ENCODE data around the gene PIM3.

Gene PIM3

DNA sequence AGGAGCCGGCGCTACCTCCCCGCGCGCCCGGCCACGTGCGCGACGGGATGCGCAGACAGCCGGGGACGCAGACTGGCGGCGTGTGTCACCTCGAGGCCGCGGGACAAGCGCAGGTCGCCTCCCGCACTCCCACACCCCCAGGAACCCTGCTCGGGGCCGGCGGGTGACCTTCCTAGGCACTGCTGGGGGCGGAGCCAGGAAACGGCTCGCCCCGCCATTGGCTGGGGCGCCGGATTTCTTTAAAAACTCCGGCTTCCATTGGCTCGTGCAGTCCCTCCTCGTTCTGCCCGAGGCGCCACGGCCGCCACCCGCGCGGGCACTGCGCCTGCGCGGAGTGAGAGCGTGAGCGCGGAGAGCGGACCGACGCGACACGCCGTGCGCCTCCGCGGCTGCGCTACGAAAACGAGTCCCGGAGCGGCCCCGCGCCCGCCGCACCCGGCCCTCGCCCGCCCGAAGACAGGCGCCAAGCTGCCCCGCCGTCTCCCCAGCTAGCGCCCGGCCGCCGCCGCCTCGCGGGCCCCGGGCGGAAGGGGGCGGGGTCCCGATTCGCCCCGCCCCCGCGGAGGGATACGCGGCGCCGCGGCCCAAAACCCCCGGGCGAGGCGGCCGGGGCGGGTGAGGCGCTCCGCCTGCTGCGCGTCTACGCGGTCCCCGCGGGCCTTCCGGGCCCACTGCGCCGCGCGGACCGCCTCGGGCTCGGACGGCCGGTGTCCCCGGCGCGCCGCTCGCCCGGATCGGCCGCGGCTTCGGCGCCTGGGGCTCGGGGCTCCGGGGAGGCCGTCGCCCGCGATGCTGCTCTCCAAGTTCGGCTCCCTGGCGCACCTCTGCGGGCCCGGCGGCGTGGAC is at the start of gene PIM3:
Gene PIM3 (plus strand): TSS at position 614 of the 846 bp plus-strand sequence. CDS start 176 bp downstream, at position 790.
- DNase-seq = peak; percentile 98

DNA sequence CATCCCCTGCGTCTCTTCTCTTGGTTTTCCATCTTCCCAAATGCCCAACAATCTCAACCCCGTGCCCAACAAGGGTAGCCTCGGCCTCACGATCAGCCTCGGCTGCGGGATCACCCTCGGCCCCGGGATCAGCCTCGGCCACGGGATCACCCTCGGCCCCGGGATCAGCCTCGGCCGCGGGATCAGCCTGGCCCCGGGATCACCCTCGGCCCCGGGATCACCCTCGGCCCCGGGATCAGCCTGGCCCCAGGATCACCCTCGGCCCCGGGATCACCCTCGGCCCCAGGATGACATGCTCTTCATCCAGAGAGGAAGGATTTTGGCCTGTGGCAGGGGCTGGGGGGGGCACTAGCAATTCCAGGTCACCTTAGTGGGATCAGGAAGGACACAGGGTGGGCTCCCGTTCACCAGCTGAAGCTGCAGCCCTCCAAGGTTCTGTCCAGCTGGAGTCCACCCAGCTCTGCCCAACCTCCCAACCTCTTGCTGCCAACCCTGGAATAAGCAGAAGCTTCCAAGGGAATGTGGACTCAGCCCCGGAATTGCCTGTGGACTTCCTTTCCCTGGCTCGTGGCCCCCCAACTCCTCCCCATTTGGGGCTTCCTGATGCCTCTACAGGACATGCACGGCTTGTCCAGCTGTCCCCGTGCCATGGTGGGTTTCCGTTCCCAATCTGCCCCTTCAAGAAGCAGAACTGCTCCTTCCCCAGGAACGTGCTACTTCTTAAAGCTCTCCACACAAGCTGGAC is 48.5 kb upstream of the PIM3 start:
- no peak for DNase-seq

DNA sequence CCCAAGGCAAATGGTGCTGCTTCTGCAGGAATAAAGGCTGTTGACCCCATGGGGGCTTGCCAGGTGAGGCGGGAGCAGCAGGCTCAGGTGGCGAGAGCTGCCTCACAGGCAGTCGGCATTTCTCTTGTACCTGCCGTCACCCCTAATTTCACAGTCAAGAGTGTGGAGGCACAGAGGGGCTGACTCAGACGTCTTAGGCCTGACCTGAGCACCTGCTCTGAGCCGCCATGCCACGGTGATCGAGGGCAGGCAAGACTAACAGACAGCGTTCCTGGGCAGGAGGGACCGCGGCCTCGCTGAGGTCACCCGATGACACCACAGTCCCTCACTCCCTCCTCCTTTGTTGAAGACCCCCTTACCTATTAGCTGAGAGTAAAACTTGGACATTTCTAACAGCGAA is 47.5 kb upstream of the PIM3 start:
- DNase-seq = no peak

- no peak for DNase-seq
Observed at GRCh38 chr22:49913446-49913845, 47.1 kb upstream of the PIM3 start.

- no peak for DNase-seq
Observed at GRCh38 chr22:49914256-49914655, 46.3 kb upstream of the PIM3 start.

GRCh38 chr22:49915610-49916009 is 45.0 kb upstream of the PIM3 start:
- DNase-seq = no peak

- no peak for DNase-seq
Observed at GRCh38 chr22:49916831-49917230, 43.7 kb upstream of the PIM3 start.

- peak; percentile 99 for DNase-seq
Observed at GRCh38 chr22:49917974-49918910, 42.3 kb upstream of the PIM3 start, which contains the start of the genes ALG12 and CRELD2. ALG12 (minus strand) TSS chr22:49918438; CDS start chr22:49913765, 4,673 bp downstream. CRELD2 (plus strand) TSS chr22:49918634; CDS start chr22:49918770, 136 bp downstream.

DNA sequence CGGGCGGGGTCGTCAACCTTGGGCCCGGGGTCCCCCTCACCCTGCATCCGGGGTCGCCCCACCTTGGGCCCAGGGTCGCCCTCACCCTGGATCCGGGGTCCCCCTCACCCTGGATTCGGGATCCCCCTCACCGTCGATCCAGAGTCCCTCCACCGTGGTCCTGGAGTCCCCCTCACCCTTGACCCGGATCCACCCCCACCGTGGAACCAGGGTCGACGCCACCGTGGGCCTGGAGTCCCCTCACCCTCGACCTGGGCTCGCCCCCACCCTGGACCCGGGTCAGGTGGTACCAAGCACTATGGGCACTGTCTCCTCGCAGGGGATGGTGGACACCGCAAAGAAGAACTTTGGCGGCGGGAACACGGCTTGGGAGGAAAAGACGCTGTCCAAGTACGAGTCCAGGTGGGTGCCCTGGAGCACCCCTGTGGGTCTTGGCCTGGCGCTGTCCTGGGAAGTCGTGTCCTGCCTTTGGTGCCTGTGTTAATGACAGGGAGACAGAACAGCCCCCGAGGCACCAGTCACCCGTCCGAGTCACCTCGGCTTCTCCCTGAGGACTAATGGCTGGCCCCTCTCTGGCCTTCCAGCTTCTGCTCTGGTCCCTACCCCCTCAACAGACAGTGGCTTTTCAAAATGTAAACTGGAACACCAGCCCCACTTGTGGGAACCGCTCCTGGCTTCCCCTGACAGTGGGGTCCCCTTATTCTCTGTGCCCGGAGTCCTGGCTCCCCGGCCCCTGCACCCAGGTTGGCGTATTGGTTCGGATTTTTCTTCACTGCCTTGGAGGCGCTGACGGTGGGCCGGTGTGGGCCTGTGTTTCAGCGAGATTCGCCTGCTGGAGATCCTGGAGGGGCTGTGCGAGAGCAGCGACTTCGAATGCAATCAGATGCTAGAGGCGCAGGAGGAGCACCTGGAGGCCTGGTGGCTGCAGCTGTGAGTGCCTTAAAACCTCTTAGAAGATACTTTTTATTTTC is 41.4 kb upstream of the PIM3 start:
- DNase-seq = no peak

- no peak for DNase-seq
Observed at GRCh38 chr22:49920859-49921258, 39.7 kb upstream of the PIM3 start.

DNA sequence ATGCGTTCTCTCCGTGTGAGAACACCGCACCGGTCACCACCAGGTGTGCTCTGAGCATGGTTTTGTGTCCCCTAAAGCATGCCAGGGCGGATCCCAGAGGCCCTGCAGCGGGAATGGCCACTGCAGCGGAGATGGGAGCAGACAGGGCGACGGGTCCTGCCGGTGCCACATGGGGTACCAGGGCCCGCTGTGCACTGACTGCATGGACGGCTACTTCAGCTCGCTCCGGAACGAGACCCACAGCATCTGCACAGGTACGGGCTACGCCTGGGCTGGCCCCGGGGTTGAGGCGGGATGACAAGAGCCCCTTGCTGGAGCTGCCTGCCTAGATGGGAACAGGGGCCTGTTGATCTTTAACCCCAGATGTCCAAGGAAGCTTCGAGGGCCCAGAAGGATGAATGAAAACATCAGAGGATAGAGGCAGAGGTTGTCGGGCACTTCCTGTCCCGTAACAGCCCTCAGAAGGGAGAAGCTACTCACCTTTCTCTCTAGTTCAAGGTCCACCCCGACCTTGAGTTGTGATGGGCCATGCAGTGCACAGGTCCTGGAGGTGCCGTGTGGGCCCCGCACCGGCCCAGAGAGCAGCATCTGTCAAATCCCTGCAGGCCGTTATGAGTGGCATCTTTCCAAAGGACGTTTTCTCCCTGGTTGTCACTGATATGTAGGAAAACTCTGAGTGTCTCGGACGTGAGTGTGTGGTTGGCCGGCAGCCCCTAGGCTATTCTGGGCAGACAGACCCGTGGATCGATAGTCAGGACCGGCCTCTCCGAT is 38.9 kb upstream of the PIM3 start:
- DNase-seq = no peak

DNA sequence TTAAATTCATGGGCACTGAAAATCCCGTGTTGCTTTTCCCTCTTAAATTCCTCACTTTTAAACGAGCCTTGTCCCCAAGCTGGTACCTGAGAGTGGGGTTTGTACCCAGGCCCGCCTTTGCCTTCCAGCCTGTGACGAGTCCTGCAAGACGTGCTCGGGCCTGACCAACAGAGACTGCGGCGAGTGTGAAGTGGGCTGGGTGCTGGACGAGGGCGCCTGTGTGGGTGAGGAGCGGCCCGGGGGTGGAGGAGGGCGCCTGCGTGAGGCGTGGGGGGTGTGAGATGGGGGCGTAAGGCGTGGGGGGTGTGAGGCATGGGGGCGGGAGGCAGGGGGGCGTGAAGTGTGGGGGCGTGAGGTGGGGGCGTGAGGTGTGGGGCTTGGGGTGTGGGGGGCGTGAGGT is 38.1 kb upstream of the PIM3 start:
- DNase-seq = no peak

- no peak for DNase-seq
Observed at GRCh38 chr22:49922926-49923325, 37.6 kb upstream of the PIM3 start.

GRCh38 chr22:49923445-49923844 is 37.1 kb upstream of the PIM3 start:
- no peak for DNase-seq

- no peak for DNase-seq
Observed at GRCh38 chr22:49924113-49924833, 36.3 kb upstream of the PIM3 start.

- peak; percentile 77 for DNase-seq
Observed at GRCh38 chr22:49925525-49926128, 34.9 kb upstream of the PIM3 start.

DNA sequence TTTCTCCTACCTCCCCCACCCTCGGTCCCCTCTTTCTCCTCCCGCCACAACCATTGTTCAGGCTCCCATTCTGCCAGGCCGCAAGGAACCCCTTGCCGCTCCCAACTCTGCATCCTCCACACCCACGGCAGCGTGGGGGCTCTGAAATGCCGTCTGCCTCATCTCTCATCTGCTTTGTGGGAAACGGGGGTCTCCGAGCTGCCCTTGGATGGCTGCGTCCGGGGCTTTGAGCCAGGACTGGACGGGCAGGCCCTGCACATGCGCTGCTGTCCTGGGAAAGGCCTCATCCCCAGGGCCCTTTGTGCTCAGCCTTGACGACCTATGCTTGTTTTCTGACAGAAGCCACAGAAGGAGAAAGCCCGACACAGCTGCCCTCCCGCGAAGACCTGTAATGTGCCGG is 33.7 kb upstream of the PIM3 start:
- DNase-seq = no peak

DNA sequence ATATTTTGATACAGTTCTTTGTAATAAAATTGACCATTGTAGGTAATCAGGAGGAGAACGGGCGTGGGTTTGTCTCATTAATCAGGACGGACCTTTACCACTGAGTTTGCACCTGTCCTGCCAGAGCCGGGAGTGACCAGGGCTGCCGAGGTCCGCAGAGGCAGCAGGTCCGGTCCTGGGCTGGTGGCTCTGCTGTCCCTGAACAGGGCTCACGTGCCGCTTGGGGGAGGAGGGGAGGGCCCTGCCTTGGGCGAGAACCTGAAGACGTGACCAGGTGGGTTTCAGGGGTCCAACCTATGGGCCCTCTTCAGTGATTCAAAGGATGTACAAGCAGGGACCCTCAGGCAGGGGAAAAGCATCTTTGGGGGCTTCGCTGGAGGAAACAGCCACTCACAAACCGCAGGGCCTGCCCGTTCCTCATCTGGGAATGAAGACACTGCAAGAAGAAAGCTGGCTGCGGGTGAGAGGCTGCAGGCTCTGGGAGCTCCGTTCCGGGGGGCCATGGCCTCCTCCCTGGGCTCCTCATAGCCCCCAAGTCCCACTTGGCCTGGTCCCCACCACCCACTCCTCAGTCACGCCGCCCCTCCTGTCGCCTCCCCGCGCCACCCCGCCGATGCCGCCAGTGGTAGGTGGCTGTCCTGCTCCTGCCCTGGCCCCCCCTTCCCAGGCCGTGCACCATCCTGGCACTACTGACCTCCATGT is 32.9 kb upstream of the PIM3 start:
- no peak for DNase-seq

DNA sequence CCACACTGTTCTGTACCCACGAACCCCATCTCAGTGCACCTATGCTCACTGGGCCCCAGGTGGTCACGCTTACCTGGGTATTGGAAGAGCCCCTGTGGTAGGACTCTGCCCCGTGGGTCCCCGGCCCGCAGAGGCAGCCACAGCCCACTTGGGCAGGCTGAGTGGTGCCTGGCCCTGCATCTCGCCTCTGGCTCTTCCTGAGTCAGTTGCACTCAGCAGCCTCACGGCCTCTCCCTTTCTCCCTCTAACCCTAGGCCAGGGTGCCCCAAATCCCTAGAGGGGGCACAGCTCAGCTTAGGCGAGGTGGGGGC is 32.4 kb upstream of the PIM3 start:
- no peak for DNase-seq

Measured in activated CD4-positive, alpha-beta T cell treated with anti-CD3 and anti-CD28 coated beads, Interleukin-10, Interleukin-2, amounts not matched to agents 100 ng/mL and 50 ng/mL, durations not matched to agents 16 hours and 8 hours (primary cell).